Testis (tissue), 2 donors: ENCODE measurements around the gene TMCO1.

ENCODE experiments used
- CTCF ChIP-seq, 3 experiments: fragments of 450-650 bp in 2 of 3; fragments of 200-600 bp in 1 of 3; sonication (generic) in 1 of 3; IDR thresholded peaks; one replicate each; pipeline ENCODE4 v1.5.1; 2016 to 2019; ENCODE audit warnings: antibody characterized with exemption in 3 of 3, mild to moderate bottlenecking in 2 of 3, moderate library complexity in 1 of 3
- POLR2A ChIP-seq: fragments of 450-650 bp; IDR thresholded peaks from one replicate; pipeline ENCODE4 v1.6.1; 2017; ENCODE audit warnings: antibody characterized with exemption, mild to moderate bottlenecking, moderate library complexity

- TF ChIP-seq CTCF (IDR thresholded peaks at IDR 0.05) (no peak), POLR2A (no peak)
Measured at GRCh38 chr1:165699577-165699976, 69.1 kb downstream of the TMCO1 start.
